GM21515 (cell line): ENCODE results near the gene METTL16.

Source experiments
- ATAC-seq: cut with Tn5 transposase; IDR thresholded peaks from one replicate; pipeline ENCODE4 v1.9.1; 2021; ENCODE audit not compliant: unreplicated experiment

METTL16 gene

GRCh38 chr17:2368359-2368758 is 143.3 kb downstream of the METTL16 start:
- no peak for ATAC-seq

GRCh38 chr17:2366747-2367494 is 144.8 kb downstream of the METTL16 start:
- ATAC-seq, result no peak
